H1 (cell line): ENCODE data around the gene AP5M1. TPM values are rescaled to one million over a fixed set of nuclear protein-coding genes. Genes with fewer than 3 reads are reported as not detected.

Experiments
- CTCF ChIA-PET: fragments of 300-600 bp; sonication (Branson Sonifier 250); formaldehyde crosslinking; loops from one replicate; lab custom pipeline; 2021; ENCODE audit not compliant: partially characterized antibody; lab: Charles Lee
- POLR2A ChIA-PET: fragments of 300-600 bp; sonication (Branson Sonifier 250); formaldehyde crosslinking; loops from one replicate; lab custom pipeline; 2021; ENCODE audit warnings: inconsistent platforms; ENCODE audit not compliant: partially characterized antibody; lab: Charles Lee
- DNase-seq, 2 experiments: peaks; one replicate each; pipeline versions ENCODE4 v3.0.0 to v3.0.0-alpha.2; 2010 to 2022; ENCODE audit warnings: low spot score in 2 of 2, low read depth in 1 of 2, mixed read lengths in 1 of 2
- FAIRE-seq: peaks from 2 replicates; lab custom pipeline; 2011; peaks lifted over from hg19 to GRCh38; lab: Jason Lieb, UNC
- H2AFZ ChIP-seq: 2 replicates; pipeline ENCODE4 v1.8.1; 2012; ENCODE audit warnings: low read length, inconsistent platforms
- H2AK5ac ChIP-seq: 2 replicates; pipeline ENCODE4 v1.6.1; 2013; ENCODE audit warnings: low read depth, low read length
- H2BK120ac ChIP-seq: replicated peaks from 2 replicates; pipeline ENCODE3; 2013; ENCODE audit warnings: low read depth, low read length, inconsistent platforms
- H2BK12ac ChIP-seq: 2 replicates; pipeline ENCODE4 v1.6.1; 2013; ENCODE audit warnings: low read depth, low read length
- H2BK15ac ChIP-seq: 2 replicates; pipeline ENCODE4 v1.6.1; 2013; ENCODE audit warnings: low read length
- H2BK20ac ChIP-seq: 2 replicates; pipeline ENCODE4 v1.6.1; 2013; ENCODE audit warnings: low read length
- H2BK5ac ChIP-seq: 2 replicates; pipeline ENCODE4 v1.6.1; 2013; ENCODE audit warnings: low read depth, low read length
- H3K14ac ChIP-seq: 2 replicates; pipeline ENCODE4 v1.6.1; 2013; ENCODE audit warnings: inconsistent platforms; ENCODE audit not compliant: insufficient read length
- H3K18ac ChIP-seq: 2 replicates; pipeline ENCODE4 v1.6.1; 2013; ENCODE audit warnings: low read length; ENCODE audit errors: extremely low read depth
- H3K23ac ChIP-seq: 2 replicates; pipeline ENCODE4 v1.6.1; 2013; ENCODE audit warnings: inconsistent platforms; ENCODE audit not compliant: insufficient read length
- H3K23me2 ChIP-seq: 2 replicates; pipeline ENCODE4 v1.6.1; 2013; ENCODE audit warnings: low read depth, low read length
- H3K27ac ChIP-seq: 2 replicates; pipeline ENCODE4 v1.6.1; 2011; ENCODE audit warnings: low read depth, low read length, inconsistent platforms
- H3K27me3 ChIP-seq, 4 experiments: replicated peaks in 1 of 4; 1 replicate in 1 of 4; 2 replicates in 3 of 4; pipeline versions ENCODE4 v1.6.1 to v1.8.1; 2011 to 2013; ENCODE audit warnings: low read length in 3 of 4, mild to moderate bottlenecking in 3 of 4, inconsistent platforms in 2 of 4, mixed read lengths in 2 of 4, moderate library complexity in 1 of 4; ENCODE audit not compliant: control insufficient read depth in 3 of 4, insufficient read depth in 3 of 4; ENCODE audit errors: extremely low read depth in 1 of 4
- H3K36me3 ChIP-seq, 4 experiments: 2 replicates each; pipeline versions ENCODE4 v1.6.1 to v1.8.1; 2011 to 2013; ENCODE audit warnings: mild to moderate bottlenecking in 4 of 4, low read length in 3 of 4, moderate library complexity in 2 of 4, control low read depth in 1 of 4, inconsistent platforms in 1 of 4; ENCODE audit not compliant: insufficient read depth in 4 of 4, control insufficient read depth in 2 of 4
- H3K4ac ChIP-seq: replicated peaks from 2 replicates; pipeline ENCODE3; 2013; ENCODE audit warnings: low read length, low read depth, mixed read lengths, inconsistent platforms; ENCODE audit not compliant: insufficient read length
- H3K4me1 ChIP-seq, 4 experiments: replicated peaks in 1 of 4; 1 replicate in 1 of 4; 2 replicates in 3 of 4; pipeline versions ENCODE4 v1.6.1 to v1.8.1; 2011 to 2013; ENCODE audit warnings: low read length in 3 of 4, inconsistent platforms in 2 of 4, mixed read lengths in 1 of 4; ENCODE audit not compliant: insufficient read depth in 4 of 4, control insufficient read depth in 3 of 4
- H3K4me2 ChIP-seq, 2 experiments: 2 replicates each; pipeline versions ENCODE4 v1.6.1 to v1.8.1; 2011 to 2013; ENCODE audit warnings: low read depth in 2 of 2, low read length in 2 of 2, control low read depth in 1 of 2, inconsistent platforms in 1 of 2, mild to moderate bottlenecking in 1 of 2; ENCODE audit not compliant: insufficient read depth in 1 of 2
- H3K4me3 ChIP-seq, 4 experiments: fragments of 200-600, 300-600 bp in 1 of 4; sonication (generic), shearing (Covaris generic), sonication (Bioruptor Twin) in 1 of 4; 2 replicates each; pipeline versions ENCODE4 v1.5.1 to v1.8.1; 2011 to 2016; ENCODE audit warnings: low read length in 4 of 4, low read depth in 3 of 4, control low read depth in 2 of 4, inconsistent platforms in 2 of 4, mild to moderate bottlenecking in 2 of 4, mixed read lengths in 1 of 4, moderate library complexity in 1 of 4; ENCODE audit not compliant: insufficient read depth in 2 of 4; ENCODE audit errors: extremely low read depth in 1 of 4
- H3K56ac ChIP-seq: replicated peaks from 2 replicates; pipeline ENCODE3; 2013; ENCODE audit warnings: low read depth, mild to moderate bottlenecking, mixed read lengths, low read length, inconsistent platforms; ENCODE audit not compliant: insufficient read length
- H3K79me1 ChIP-seq: 2 replicates; pipeline ENCODE4 v1.6.1; 2013; ENCODE audit warnings: low read depth, low read length, control low read depth
- H3K79me2 ChIP-seq, 2 experiments: 2 replicates each; pipeline versions ENCODE4 v1.6.1 to v1.8.1; 2012 to 2013; ENCODE audit warnings: low read length in 2 of 2, mild to moderate bottlenecking in 2 of 2, inconsistent platforms in 1 of 2; ENCODE audit not compliant: insufficient read depth in 2 of 2, control insufficient read depth in 1 of 2
- H3K9ac ChIP-seq, 4 experiments: replicated peaks in 1 of 4; 1 replicate in 1 of 4; 2 replicates in 3 of 4; pipeline versions ENCODE4 v1.6.1 to v1.8.1; 2011 to 2013; ENCODE audit warnings: low read depth in 3 of 4, low read length in 3 of 4, control low read depth in 2 of 4, mild to moderate bottlenecking in 2 of 4, moderate library complexity in 2 of 4, inconsistent platforms in 1 of 4; ENCODE audit errors: extremely low read depth in 1 of 4
- H3K9me3 ChIP-seq, 2 experiments: 2 replicates each; pipeline versions ENCODE4 v1.6.1 to v1.8.1; 2012 to 2013; ENCODE audit warnings: mild to moderate bottlenecking in 2 of 2, moderate library complexity in 2 of 2, control low read depth in 1 of 2, inconsistent platforms in 1 of 2, low read depth in 1 of 2, low read length in 1 of 2, mixed read lengths in 1 of 2; ENCODE audit not compliant: insufficient read depth in 2 of 2
- H4K20me1 ChIP-seq, 2 experiments: replicated peaks in 1 of 2; 2 replicates each; pipeline versions ENCODE3 to v1.8.1; 2011 to 2013; ENCODE audit warnings: inconsistent platforms in 2 of 2, low read length in 2 of 2, mild to moderate bottlenecking in 1 of 2; ENCODE audit not compliant: insufficient read depth in 2 of 2, control insufficient read depth in 1 of 2
- H4K5ac ChIP-seq: 2 replicates; pipeline ENCODE4 v1.6.1; 2013; ENCODE audit warnings: low read length, low read depth, mixed read lengths, inconsistent platforms; ENCODE audit not compliant: insufficient read length
- H4K8ac ChIP-seq: 2 replicates; pipeline ENCODE4 v1.8.0; 2013; ENCODE audit warnings: mild to moderate bottlenecking, moderate library complexity, low read length, inconsistent platforms; ENCODE audit not compliant: insufficient read depth; ENCODE audit errors: extremely low read depth
- H4K91ac ChIP-seq: replicated peaks from 2 replicates; pipeline ENCODE3; 2013; ENCODE audit warnings: low read length, mixed read lengths, inconsistent platforms; ENCODE audit not compliant: insufficient read length
- JUND ChIP-seq: IDR thresholded peaks from 2 replicates; pipeline ENCODE4 v1.6.1; 2011; ENCODE audit warnings: mild to moderate bottlenecking, improper control_type of control experiment, low read length
- WGBS, 2 experiments: shearing (Covaris generic) in 1 of 2; methylation state at CpG; one replicate each; pipeline versions ENCODE4 v1.1.6 to v1.1.7; 2013 to 2015; ENCODE audit warnings: low lambda C conversion rate in 2 of 2, mixed read lengths in 2 of 2, inconsistent platforms in 1 of 2, low coverage in 1 of 2, missing lambda C conversion rate in 1 of 2; ENCODE audit not compliant: insufficient replicate concordance in 2 of 2, insufficient coverage in 1 of 2, insufficient read length in 1 of 2; ENCODE audit errors: extremely low coverage in 1 of 2, missing lambda C conversion rate in 1 of 2; 5-methylcytosine and 5-hydroxymethylcytosine counted together
- polyA plus RNA-seq, 7 experiments: library from polyadenylated mRNA; depleted of rRNA in 3 of 7; stranded (reverse) in 5 of 7; unstranded in 2 of 7; fragments of >200 nt in 5 of 7; fragments of 200-250 nt in 2 of 7; gene quantifications; 1 replicate in 5 of 7; 2 replicates in 1 of 7; 4 replicates in 1 of 7; pipeline versions ENCODE4 v1.2.1 to v1.2.3, GENCODE V29; 2011 to 2013; ENCODE audit warnings: missing spikeins in 2 of 7, mixed read lengths in 2 of 7
- total RNA-seq: library from RNA; stranded (reverse); fragmentation: NEBNext Ultra II Directional; extraction: Animal tissue kit (Norgen Biotek cat#: 25700); gene quantifications from 2 replicates; pipeline ENCODE4 v1.2.1, GENCODE V29; 2021

Gene AP5M1
- total and polyA plus RNA-seq, 2 of the 8 experiments (the other 6 are each of a cell fraction or from before 2014, with no cell fraction given) = 20.9 to 51.9 TPM

- peaks cover 0 to 60% (median 10%) of the 10 kb centered on the region in 4 experiments; a peak in 6 of 8 replicates for H3K36me3 ChIP-seq
- TF ChIP-seq JUND = no peak
Observed at GRCh38 chr14:57287745-57288144, 19.0 kb downstream of the AP5M1 start.

More at GRCh38 chr14:57287745-57288144, 19.0 kb downstream of the AP5M1 start:
- Histone ChIP-seq H2BK12ac (no peak overlapping the region), H3K9ac (no peak overlapping the region), H3K18ac (no peak overlapping the region), H3K23ac (no peak overlapping the region), H3K79me1 (no peaks in the 10 kb centered on the region), H4K20me1 (no peaks in the 10 kb centered on the region), H3K4me2 (no peak overlapping the region), H3K9me3 (no peaks in the 10 kb centered on the region), H2BK120ac (no peak overlapping the region), H3K4me3 (no peak overlapping the region), H3K56ac (no peak overlapping the region), H3K4ac (no peak overlapping the region), H3K4me1 (no peaks in the 10 kb centered on the region), H2BK5ac (no peak overlapping the region), H3K27ac (no peak overlapping the region), H4K8ac (no peak overlapping the region), H4K5ac (no peak overlapping the region), H2AK5ac (no peak overlapping the region), H2BK20ac (no peak overlapping the region), H2BK15ac (no peak overlapping the region), H3K79me2 (no peaks in the 10 kb centered on the region), H3K27me3 (no peaks in the 10 kb centered on the region), H3K14ac (no peak overlapping the region), H3K23me2 (no peaks in the 10 kb centered on the region), H2AFZ (no peak overlapping the region), H4K91ac (no peak overlapping the region)
- DNase-seq (no peak), FAIRE-seq (no peak)
- CTCF ChIA-PET = no interaction called here
- 81% methylated on average over 2 of the region's 2 CpGs; no CpG with 5 or more reads in 1 of the 2 experiments for WGBS, 2 experiments
- POLR2A ChIA-PET = no interaction called here
